Neural crest cell (in vitro differentiated cells): Measurements from ENCODE around the gene HAUS3. TPM values are rescaled to one million over a fixed set of nuclear protein-coding genes. Genes with fewer than 3 reads are reported as not detected.
"Not testable (repeated sequence)": the region's sequence is repeated elsewhere in the genome, so short reads cannot be mapped to it uniquely, and the experiment has no call there.

Experiments used
- DNase-seq: peaks from one replicate; pipeline ENCODE4 v3.0.0; 2021; ENCODE audit warnings: low read depth, mixed read lengths, low spot score
- H3K27ac Mint-ChIP-seq: one replicate; pipeline ENCODE4 v1.8.0; 2021; ENCODE audit warnings: mild to moderate bottlenecking, mixed read lengths; ENCODE audit not compliant: unreplicated experiment
- H3K27me3 Mint-ChIP-seq: 2 replicates; pipeline ENCODE4 v1.8.0; 2021; ENCODE audit warnings: low read depth, mild to moderate bottlenecking, mixed read lengths
- H3K36me3 Mint-ChIP-seq: 2 replicates; pipeline ENCODE4 v1.8.0; 2021; ENCODE audit warnings: low read depth, mild to moderate bottlenecking, mixed read lengths
- H3K4me1 Mint-ChIP-seq: 2 replicates; pipeline ENCODE4 v1.8.0; 2021; ENCODE audit warnings: mixed read lengths
- H3K4me3 Mint-ChIP-seq: one replicate; pipeline ENCODE4 v1.8.0; 2021; ENCODE audit warnings: mild to moderate bottlenecking, mixed read lengths
- H3K9me3 Mint-ChIP-seq: 2 replicates; pipeline ENCODE4 v1.8.0; 2021; ENCODE audit warnings: mixed read lengths
- CTCF ChIP-seq: fragments of 200-600 bp; sonication (generic); conservative IDR thresholded peaks from 2 replicates; pipeline ENCODE4 v1.5.0; 2021; ENCODE audit warnings: antibody characterized with exemption, mild to moderate bottlenecking
- total RNA-seq: library from RNA; stranded (reverse); gene quantifications from 2 replicates; pipeline ENCODE4 v1.2.1, GENCODE V29; 2021

The HAUS3 gene
- total RNA-seq, 1 donor from 2014 or later: 26.9 TPM

DNA sequence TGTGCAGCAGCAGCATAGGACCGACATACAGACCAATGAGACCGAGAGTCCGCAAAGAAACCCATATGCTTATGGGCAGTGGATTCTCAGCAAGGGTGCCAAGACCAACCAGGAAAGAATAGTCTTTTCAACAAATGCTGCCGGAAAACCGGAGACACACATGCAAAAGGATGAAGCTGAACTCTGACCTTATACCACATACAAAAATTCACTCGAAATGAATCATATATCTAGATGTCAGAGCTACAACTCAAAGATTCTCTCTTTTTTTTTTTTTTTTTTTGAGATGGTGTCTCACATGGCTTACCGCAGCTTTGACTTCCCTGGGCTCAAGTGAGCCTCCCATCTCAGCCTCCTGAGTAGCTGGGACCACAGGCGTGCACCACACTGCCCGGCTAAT, 36.0 kb upstream of the HAUS3 start:
- no peaks in the 10 kb centered on the region for H3K4me1 Mint-ChIP-seq
- no peak overlapping the region for H3K4me3 Mint-ChIP-seq
- no peaks in the 10 kb centered on the region for H3K9me3 Mint-ChIP-seq
- TF ChIP-seq CTCF: no peak
- H3K36me3 Mint-ChIP-seq: no peaks in the 10 kb centered on the region
- H3K27me3 Mint-ChIP-seq: no peaks in the 10 kb centered on the region
- H3K27ac Mint-ChIP-seq: no peak overlapping the region
- no peak for DNase-seq

- Mint-ChIP-seq H3K9me3 (no peaks in the 10 kb centered on the region), H3K4me3 (no peak overlapping the region), H3K4me1 (no peaks in the 10 kb centered on the region), H3K27me3 (no peaks in the 10 kb centered on the region), H3K27ac (no peak overlapping the region), H3K36me3 (no peaks in the 10 kb centered on the region)
- no peak for TF ChIP-seq CTCF
- no peak for DNase-seq
Observed at GRCh38 chr4:2276581-2277325, 34.8 kb upstream of the HAUS3 start.

- Mint-ChIP-seq H3K4me1 (no peaks in the 10 kb centered on the region), H3K27me3 (no peaks in the 10 kb centered on the region), H3K4me3 (no peak overlapping the region), H3K9me3 (no peaks in the 10 kb centered on the region), H3K27ac (no peak overlapping the region), H3K36me3 (no peaks in the 10 kb centered on the region)
- DNase-seq: no peak
- TF ChIP-seq CTCF: no peak
Observed at GRCh38 chr4:2275546-2276251, 33.8 kb upstream of the HAUS3 start.

DNA sequence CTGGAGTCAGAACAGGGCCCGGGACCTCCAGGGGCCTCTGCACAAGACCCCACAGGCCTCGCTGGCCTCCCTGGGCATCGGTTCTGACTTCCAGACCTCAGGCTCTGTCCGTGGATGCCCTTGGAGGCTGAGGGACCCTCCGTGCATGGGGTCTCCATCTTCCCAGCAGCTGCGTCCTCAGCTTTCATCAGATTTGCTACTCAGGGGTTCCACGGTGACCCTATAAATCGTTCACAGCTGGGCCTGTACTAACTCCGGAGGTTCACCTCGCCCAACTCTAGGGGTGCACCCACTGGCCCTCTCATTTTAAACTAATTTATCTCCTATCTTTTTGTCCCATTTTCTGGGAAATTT, 33.1 kb upstream of the HAUS3 start:
- DNase-seq, H3K27me3 Mint-ChIP-seq, H3K9me3 Mint-ChIP-seq, H3K4me1 Mint-ChIP-seq, H3K27ac Mint-ChIP-seq, H3K36me3 Mint-ChIP-seq, H3K4me3 Mint-ChIP-seq: not testable (repeated sequence)

DNA sequence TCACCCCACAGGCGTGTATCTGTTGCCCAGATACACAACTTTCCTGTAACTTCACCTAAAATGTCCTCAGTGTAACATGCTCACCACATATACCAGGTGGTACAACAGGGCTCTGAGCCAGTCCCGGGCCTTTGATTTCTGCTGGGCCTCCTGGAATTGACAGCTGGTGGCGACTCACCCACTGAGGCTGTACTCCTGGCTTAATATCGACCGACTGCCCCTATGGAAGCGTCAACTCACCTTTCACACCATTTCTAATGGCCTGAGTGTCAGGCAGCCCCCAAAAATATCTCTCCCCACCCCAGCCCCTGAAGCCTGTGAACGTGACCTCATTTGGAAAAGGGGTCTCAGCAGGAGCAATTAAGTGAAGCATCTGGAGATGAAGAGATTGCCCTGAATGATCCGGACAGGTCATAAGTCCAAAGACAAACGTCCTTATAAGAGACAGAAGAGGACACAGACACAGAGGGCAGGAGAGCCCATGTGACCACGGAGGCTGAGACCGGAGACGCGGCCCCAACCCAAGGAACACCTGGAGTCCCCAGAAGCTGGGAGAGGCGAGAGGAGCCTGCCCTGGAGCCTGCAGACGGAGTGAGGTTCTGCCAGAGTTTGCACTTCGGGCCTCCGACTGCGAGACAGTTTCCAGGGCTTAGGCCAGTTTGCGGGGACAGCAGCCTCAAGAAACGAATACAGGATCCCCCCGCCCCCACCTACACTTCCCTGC, 32.6 kb upstream of the HAUS3 start:
- no peak for TF ChIP-seq CTCF
- Mint-ChIP-seq H3K9me3 (no peaks in the 10 kb centered on the region), H3K27ac (no peak overlapping the region), H3K27me3 (no peaks in the 10 kb centered on the region), H3K4me3 (no peak overlapping the region), H3K4me1 (no peaks in the 10 kb centered on the region), H3K36me3 (no peaks in the 10 kb centered on the region)
- no peak for DNase-seq
